ENCODE results near the gene PAX7.

GRCh38 chr1:18602533-18603211, 28.0 kb upstream of the PAX7 start:
- no peak for TF ChIP-seq YY1 (IDR thresholded peaks at IDR 0.05; ENCODE audit: insufficient read depth, insufficient read length)
- no peak for TF ChIP-seq ZNF274 (IDR thresholded peaks at IDR 0.05; ENCODE audit: low read depth, low read length)
- TF ChIP-seq SUZ12 (IDR thresholded peaks at IDR 0.05; ENCODE audit: extremely low read depth, insufficient read depth, insufficient read length) = no peak
